K562 (cell line): Measurements from ENCODE around the gene ID4. TPM values are rescaled to one million over a fixed set of nuclear protein-coding genes. Genes with fewer than 3 reads are reported as not detected.

ENCODE experiments used
- ARID4B ChIP-seq: sonication (generic); formaldehyde crosslinking; IDR thresholded peaks from 2 replicates; pipeline ENCODE4 v1.8.0; 2022; ENCODE audit warnings: mild to moderate bottlenecking, missing genetic modification reagents
- CTCF ChIP-seq, 3 experiments: IDR thresholded peaks in 2 of 3; conservative IDR thresholded peaks in 1 of 3; 2 replicates each; pipeline ENCODE4 v1.5.1; 2011 to 2012; ENCODE audit warnings: low read length in 3 of 3, mild to moderate bottlenecking in 3 of 3, control low read depth in 2 of 3, improper control_type of control experiment in 1 of 3, inconsistent platforms in 1 of 3, low read depth in 1 of 3, mixed read lengths in 1 of 3, moderate library complexity in 1 of 3; ENCODE audit not compliant: insufficient read depth in 2 of 3
- FOXK2 ChIP-seq, 2 experiments: fragments of 450-650 bp; IDR thresholded peaks in 1 of 2; conservative IDR thresholded peaks in 1 of 2; 2 replicates each; pipeline ENCODE4 v1.6.1; 2016; ENCODE audit warnings: low read depth in 2 of 2, mild to moderate bottlenecking in 1 of 2
- HDGF ChIP-seq: fragments of 450-650 bp; IDR thresholded peaks from 2 replicates; pipeline ENCODE4 v1.6.1; 2016
- KAT7 ChIP-seq: sonication (generic); formaldehyde crosslinking; IDR thresholded peaks from 2 replicates; pipeline ENCODE4 v1.8.0; 2022; ENCODE audit warnings: missing genetic modification reagents, mild to moderate bottlenecking, borderline replicate concordance
- NFIC ChIP-seq: fragments of 450-650 bp; IDR thresholded peaks from 2 replicates; pipeline ENCODE4 v1.6.1; 2017; ENCODE audit warnings: mild to moderate bottlenecking, inconsistent platforms
- RERE ChIP-seq: sonication (generic); formaldehyde crosslinking; IDR thresholded peaks from 2 replicates; pipeline ENCODE4 v1.8.0; 2023; ENCODE audit warnings: missing genetic modification reagents, mild to moderate bottlenecking, borderline replicate concordance
- THRA ChIP-seq: fragments of 450-650 bp; IDR thresholded peaks from 2 replicates; pipeline ENCODE4 v1.6.1; 2017; ENCODE audit warnings: mild to moderate bottlenecking, moderate library complexity
- ZBTB2 ChIP-seq: fragments of 450-650 bp; IDR thresholded peaks from 2 replicates; pipeline ENCODE4 v1.6.1; 2016; ENCODE audit warnings: antibody characterized with exemption
- ZKSCAN8 ChIP-seq: fragments of 200-800 bp; sonication (Bioruptor generic); IDR thresholded peaks from 2 replicates; pipeline ENCODE4 v1.6.1; 2016; ENCODE audit warnings: missing genetic modification characterization, missing compliant biosample characterization
- ZNF311 ChIP-seq: fragments of 250-450 bp; sonication (Bioruptor Pico); IDR thresholded peaks from 2 replicates; pipeline ENCODE4 v1.4.0; 2020; ENCODE audit warnings: mild to moderate bottlenecking, moderate library complexity
- polyA plus RNA-seq, 8 experiments: library from polyadenylated mRNA; depleted of rRNA in 4 of 8; stranded (reverse) in 5 of 8; unstranded in 3 of 8; fragments of >200 nt; fragmentation: Nextera tagmentation in 2 of 8; fragmentation: Illumina TruSeq in 1 of 8; extraction: Ambion mirVana in 2 of 8; extraction: Trizol in 1 of 8; gene quantifications; 2 replicates each; pipeline versions ENCODE4 v1.2.1 to v1.2.3, GENCODE V29; 2011 to 2014; ENCODE audit warnings: inconsistent platforms in 1 of 8, missing spikeins in 1 of 8
- total RNA-seq, 7 experiments: library from RNA; depleted of rRNA in 6 of 7; stranded (reverse); fragments of >200 nt in 6 of 7; fragmentation: Illumina TruSeq in 2 of 7; extraction: Trizol in 2 of 7; gene quantifications; 2 replicates each; pipeline versions ENCODE4 v1.2.1 to v1.2.3, GENCODE V29; 2011 to 2021; ENCODE audit warnings: low replicate concordance in 1 of 7

Gene ID4
- total and polyA plus RNA-seq, 9 of the 15 experiments (the other 6 are each of a cell fraction or from before 2014, with no cell fraction given) = not detected

GRCh38 chr6:19804205-19805128 lies 32.7 kb upstream of the ID4 start (continued):
- TF ChIP-seq HDGF (no peak), ZBTB2 (no peak), FOXK2 (conservative IDR thresholded peaks at IDR 0.05 in 1 of 2, IDR thresholded peaks at IDR 0.05 in 1 of 2; ENCODE audit: low read depth in 2 of 2) (no peak), ARID4B (CRISPR knock-in tag) (peak; percentile 100), ZKSCAN8 (no peak), RERE (no peak), ZNF311 (CRISPR knock-in tag) (no peak), THRA (no peak), CTCF (IDR thresholded peaks at IDR 0.05 in 2 of 3, conservative IDR thresholded peaks at IDR 0.05 in 1 of 3; ENCODE audit: insufficient read depth in 2 of 3, low read depth in 1 of 3, low read length in 3 of 3) (no peak; a peak in 1 of 6 replicates), KAT7 (no peak), NFIC (peak; percentile 69)
